ENCODE results near the gene LAMA5. TPM values are rescaled to one million over a fixed set of nuclear protein-coding genes. Genes with fewer than 3 reads are reported as not detected.

LAMA5 gene
- total RNA-seq, 2 experiments from 2014 or later, result 0.16 to 0.78 TPM

DNA sequence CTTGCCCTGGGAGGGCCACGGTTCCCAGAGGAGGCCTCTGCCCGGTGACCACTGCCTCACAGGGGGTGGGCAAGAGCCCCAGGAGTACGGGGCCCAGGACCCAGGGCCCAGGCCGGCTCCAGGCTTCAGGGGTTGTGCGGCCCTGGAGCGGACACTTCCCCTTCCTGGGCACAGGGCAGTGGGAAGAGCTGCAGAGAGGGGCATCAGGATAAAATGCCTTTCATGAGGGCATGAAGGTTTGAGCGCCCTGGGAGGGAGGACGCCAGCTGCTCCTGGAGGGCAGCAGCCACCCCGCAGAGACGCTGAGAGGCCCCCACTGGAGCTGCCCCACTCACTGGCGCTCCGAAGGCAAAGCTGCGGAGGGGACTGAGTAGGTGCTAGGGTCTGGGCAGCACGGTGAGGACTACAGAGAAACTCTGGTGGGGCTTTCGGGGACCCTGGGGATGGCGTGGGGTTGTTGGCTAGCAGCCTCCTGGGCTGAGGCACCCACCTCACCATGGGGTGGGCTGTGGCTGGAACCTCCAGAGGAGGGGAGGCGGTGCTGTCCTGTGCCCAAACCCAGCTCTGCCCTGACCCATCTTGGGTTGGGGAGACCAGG lies 10.4 kb downstream of the LAMA5 start:
- TF ChIP-seq, protein P1, sequence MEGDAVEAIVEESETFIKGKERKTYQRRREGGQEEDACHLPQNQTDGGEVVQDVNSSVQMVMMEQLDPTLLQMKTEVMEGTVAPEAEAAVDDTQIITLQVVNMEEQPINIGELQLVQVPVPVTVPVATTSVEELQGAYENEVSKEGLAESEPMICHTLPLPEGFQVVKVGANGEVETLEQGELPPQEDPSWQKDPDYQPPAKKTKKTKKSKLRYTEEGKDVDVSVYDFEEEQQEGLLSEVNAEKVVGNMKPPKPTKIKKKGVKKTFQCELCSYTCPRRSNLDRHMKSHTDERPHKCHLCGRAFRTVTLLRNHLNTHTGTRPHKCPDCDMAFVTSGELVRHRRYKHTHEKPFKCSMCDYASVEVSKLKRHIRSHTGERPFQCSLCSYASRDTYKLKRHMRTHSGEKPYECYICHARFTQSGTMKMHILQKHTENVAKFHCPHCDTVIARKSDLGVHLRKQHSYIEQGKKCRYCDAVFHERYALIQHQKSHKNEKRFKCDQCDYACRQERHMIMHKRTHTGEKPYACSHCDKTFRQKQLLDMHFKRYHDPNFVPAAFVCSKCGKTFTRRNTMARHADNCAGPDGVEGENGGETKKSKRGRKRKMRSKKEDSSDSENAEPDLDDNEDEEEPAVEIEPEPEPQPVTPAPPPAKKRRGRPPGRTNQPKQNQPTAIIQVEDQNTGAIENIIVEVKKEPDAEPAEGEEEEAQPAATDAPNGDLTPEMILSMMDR (IDR thresholded peaks at IDR 0.05), result no peak
- Mint-ChIP-seq H3K4me1 (ENCODE audit: low read depth) (no peaks in the 10 kb centered on the region), H3K27ac (no peak overlapping the region), H3K4me3 (no peak overlapping the region), H3K27me3 (no peaks in the 10 kb centered on the region), H3K9me3 (no peaks in the 10 kb centered on the region), H3K36me3 (ENCODE audit: low read depth) (no peaks in the 10 kb centered on the region)
- Histone ChIP-seq H3K4me3 (ENCODE audit: low read length) (no peak overlapping the region), H3K9me3 (ENCODE audit: control insufficient read depth in 1 of 2, insufficient read depth in 1 of 2, low read length in 2 of 2) (peaks cover 0 to 7% of the 10 kb centered on the region in 2 experiments), H3K4me1 (ENCODE audit: insufficient read depth, low read length) (no peaks in the 10 kb centered on the region), H3K36me3 (ENCODE audit: insufficient read depth, low read length) (no peaks in the 10 kb centered on the region), H3K27ac (ENCODE audit: low read depth in 1 of 2, low read length in 2 of 2) (no peak overlapping the region), H3K27me3 (ENCODE audit: control insufficient read depth in 1 of 2, insufficient read depth in 2 of 2, low read length in 2 of 2) (peaks cover 5 to 8% of the 10 kb centered on the region in 2 experiments)
- no peak for DNase-seq
- ChIA-PET POLR2A (no interaction called here), CTCF (no interaction called here)
- intact Hi-C loops (cut with DNase I, micrococcal nuclease), result no loop called here
- no peak for ATAC-seq (ENCODE audit: poor library complexity)

DNA sequence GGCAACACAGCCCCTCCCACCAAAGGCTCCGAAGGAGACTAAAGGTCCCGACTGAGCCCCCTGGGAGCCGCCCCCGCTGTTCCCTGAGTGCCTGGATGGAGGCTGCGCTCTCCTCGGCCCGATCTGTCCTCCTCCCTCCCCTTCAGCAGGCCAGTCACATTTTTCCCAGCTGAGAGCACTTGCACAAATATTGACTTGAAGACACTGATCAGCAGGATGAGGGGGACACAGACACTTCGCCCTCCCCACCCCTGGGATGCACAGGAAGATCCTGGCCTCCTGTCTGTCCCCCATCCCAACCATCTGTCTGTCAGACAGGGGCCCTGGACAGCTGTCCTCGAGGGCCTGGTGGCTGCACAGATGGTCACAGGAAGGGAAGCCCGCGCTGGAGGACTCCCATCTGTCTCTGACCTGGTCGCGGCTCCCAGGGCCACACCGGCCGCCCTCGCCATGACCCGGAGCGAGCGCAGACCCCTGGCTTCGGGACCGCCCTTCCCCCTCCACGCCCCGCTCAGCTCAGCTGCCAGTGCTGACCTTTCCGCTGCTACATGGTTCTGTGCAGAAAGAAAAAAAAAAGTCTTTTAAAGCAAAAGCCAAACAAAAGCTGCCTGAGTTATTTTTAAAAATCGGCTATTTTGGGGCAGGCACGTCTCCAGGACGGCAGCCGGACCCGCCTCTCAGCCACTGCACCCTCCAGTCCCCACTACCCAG lies 11.1 kb downstream of the LAMA5 start:
- no peak overlapping the region for H3K27ac ChIP-seq (ENCODE audit: low read depth in 1 of 2, low read length in 2 of 2)

DNA sequence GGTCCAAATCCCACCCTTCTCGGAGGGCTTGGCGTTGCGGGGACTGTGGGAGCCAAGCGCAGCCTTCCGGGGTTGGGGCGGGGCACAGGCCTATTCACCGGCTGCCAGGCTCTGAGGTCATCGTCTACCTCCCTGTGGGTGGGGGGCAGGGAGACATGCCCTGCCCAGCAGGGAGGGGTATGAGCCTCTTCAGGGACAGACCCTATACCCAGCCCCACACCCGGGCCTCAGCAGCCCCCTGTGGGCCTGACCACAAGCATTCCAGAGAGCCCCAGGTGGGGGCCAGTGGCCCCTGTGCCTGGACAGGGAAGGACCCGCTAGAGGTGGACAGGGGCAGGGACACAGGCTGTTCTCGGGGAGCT lies 11.6 kb downstream of the LAMA5 start:
- intact Hi-C loops (cut with DNase I, micrococcal nuclease), result no loop called here
- Mint-ChIP-seq H3K4me3 (no peak overlapping the region), H3K9me3 (no peaks in the 10 kb centered on the region), H3K27me3 (no peaks in the 10 kb centered on the region), H3K36me3 (ENCODE audit: low read depth) (no peaks in the 10 kb centered on the region), H3K27ac (no peak overlapping the region), H3K4me1 (ENCODE audit: low read depth) (no peaks in the 10 kb centered on the region)
- TF ChIP-seq, protein P1 (IDR thresholded peaks at IDR 0.05), result no peak
- Histone ChIP-seq H3K4me1 (ENCODE audit: insufficient read depth, low read length) (no peaks in the 10 kb centered on the region), H3K27ac (ENCODE audit: low read depth in 1 of 2, low read length in 2 of 2) (no peak overlapping the region), H3K9me3 (ENCODE audit: control insufficient read depth in 1 of 2, insufficient read depth in 1 of 2, low read length in 2 of 2) (peaks cover 0 to 7% of the 10 kb centered on the region in 2 experiments), H3K36me3 (ENCODE audit: insufficient read depth, low read length) (no peaks in the 10 kb centered on the region), H3K27me3 (ENCODE audit: control insufficient read depth in 1 of 2, insufficient read depth in 2 of 2, low read length in 2 of 2) (peaks cover 5 to 8% of the 10 kb centered on the region in 2 experiments), H3K4me3 (ENCODE audit: low read length) (no peak overlapping the region)
- CTCF ChIA-PET, result no interaction called here
- POLR2A ChIA-PET, result no interaction called here
- no peak for ATAC-seq (ENCODE audit: poor library complexity)
- no peak for DNase-seq

More for the DNA sequence above, 11.1 kb downstream of the LAMA5 start:
- ChIA-PET CTCF (no interaction called here), POLR2A (no interaction called here)
- Mint-ChIP-seq H3K27me3 (no peaks in the 10 kb centered on the region), H3K4me3 (no peak overlapping the region), H3K4me1 (ENCODE audit: low read depth) (no peaks in the 10 kb centered on the region), H3K9me3 (no peaks in the 10 kb centered on the region), H3K27ac (no peak overlapping the region), H3K36me3 (ENCODE audit: low read depth) (no peaks in the 10 kb centered on the region)
- peaks cover 5 to 8% of the 10 kb centered on the region in 2 experiments for H3K27me3 ChIP-seq (ENCODE audit: control insufficient read depth in 1 of 2, insufficient read depth in 2 of 2, low read length in 2 of 2)
- intact Hi-C loops (cut with DNase I, micrococcal nuclease), result no loop called here
- no peaks in the 10 kb centered on the region for H3K36me3 ChIP-seq (ENCODE audit: insufficient read depth, low read length)
- H3K9me3 ChIP-seq (ENCODE audit: control insufficient read depth in 1 of 2, insufficient read depth in 1 of 2, low read length in 2 of 2), result peaks cover 0 to 7% of the 10 kb centered on the region in 2 experiments
- TF ChIP-seq, protein P1 (IDR thresholded peaks at IDR 0.05), result no peak
- ATAC-seq (ENCODE audit: poor library complexity), result no peak
- no peak for DNase-seq
- no peaks in the 10 kb centered on the region for H3K4me1 ChIP-seq (ENCODE audit: insufficient read depth, low read length)
- no peak overlapping the region for H3K4me3 ChIP-seq (ENCODE audit: low read length)
